Upper lobe of left lung (tissue), 6 donors: ENCODE results near the gene CHST9. TPM values are rescaled to one million over a fixed set of nuclear protein-coding genes. Genes with fewer than 3 reads are reported as not detected.
"Not testable (repeated sequence)": the region's sequence is repeated elsewhere in the genome, so short reads cannot be mapped to it uniquely, and the experiment has no call there.

ENCODE experiments used
- ATAC-seq, 2 donors: fragments of 200-7000 bp; cut with Tn5 transposase; one replicate each; pipeline ENCODE4 v1.9.1; 2022; ENCODE audit warnings: mild to moderate bottlenecking in 2 of 2, moderate library complexity in 2 of 2; ENCODE audit not compliant: low FRiP score in 2 of 2
- DNase-seq, 2 donors: peaks; one replicate each; pipeline ENCODE4 v3.0.0-alpha.2; 2019 to 2020
- H3K27ac ChIP-seq, 4 donors: fragments of 200-600 bp; sonication (generic); one replicate each; pipeline ENCODE4 v1.5.1; 2016 to 2019
- H3K27me3 ChIP-seq, 4 donors: fragments of 200-600 bp; sonication (generic); one replicate each; pipeline ENCODE4 v1.5.1; 2017 to 2019
- H3K36me3 ChIP-seq, 4 donors: fragments of 200-600 bp; sonication (generic); one replicate each; pipeline ENCODE4 v1.5.1; 2016 to 2019
- H3K4me1 ChIP-seq, 4 donors: fragments of 200-600 bp; sonication (generic); one replicate each; pipeline ENCODE4 v1.5.1; 2018 to 2019
- H3K4me3 ChIP-seq, 4 donors: fragments of 200-600 bp; sonication (generic); one replicate each; pipeline ENCODE4 v1.5.1; 2017 to 2019; ENCODE audit warnings: mild to moderate bottlenecking in 2 of 4, moderate library complexity in 1 of 4
- H3K9me3 ChIP-seq, 4 donors: fragments of 200-600 bp; sonication (generic); one replicate each; pipeline ENCODE4 v1.5.1; 2018 to 2019
- CTCF ChIP-seq, 6 experiments: fragments of 450-650 bp in 4 of 6; fragments of 200-600 bp in 2 of 6; sonication (generic) in 2 of 6; IDR thresholded peaks; one replicate each; pipeline ENCODE4 v1.5.1; 2016 to 2019; ENCODE audit warnings: antibody characterized with exemption in 6 of 6
- EP300 ChIP-seq, 4 donors: sonication (generic); formaldehyde crosslinking; IDR thresholded peaks; one replicate each; pipeline ENCODE4 v1.5.1; 2017; ENCODE audit warnings: antibody characterized with exemption in 4 of 4, control low read depth in 2 of 4
- POLR2A ChIP-seq, 4 donors: fragments of 450-650 bp; IDR thresholded peaks; one replicate each; pipeline ENCODE4 v1.5.1; 2016 to 2017; ENCODE audit warnings: antibody characterized with exemption in 4 of 4, mild to moderate bottlenecking in 2 of 4
- POLR2AphosphoS5 ChIP-seq, 2 donors: sonication (generic); formaldehyde crosslinking; IDR thresholded peaks; one replicate each; pipeline ENCODE4 v1.5.1; 2017; ENCODE audit warnings: antibody characterized with exemption in 2 of 2
- WGBS, 2 donors: methylation state at CpG; one replicate each; pipeline ENCODE4 v1.1.5; 2017 to 2018; 5-methylcytosine and 5-hydroxymethylcytosine counted together
- total RNA-seq, 6 donors: library from RNA; depleted of rRNA in 4 of 6; stranded (reverse); fragments of >200 nt in 4 of 6; gene quantifications; one replicate each; pipeline versions ENCODE4 v1.1.0 to v1.2.1, GENCODE V29; 2016 to 2021
- donor health status: DM: no; HTN: no; CAD: no; lungs with moderate emphysema.
- donor health status: DM: no; HTN: yes; CAD: no; lungs with severe emphysema.

CHST9 gene
- 10 to 100 TPM in 1 of 6 donors, 1 to 10 TPM in 4, under 1 TPM in 1; 0.20 to 44.9 (median 2.1) TPM for total RNA-seq

- Histone ChIP-seq H3K4me3 (peak within 1 kb of the TSS in 3 of 4 donors; percentile 28 to 44 (median 42)), H3K36me3 (no peaks in the 10 kb centered on the region), H3K4me1 (peaks cover 0 to 12% (median 6%) of the 10 kb centered on the region in 4 donors), H3K9me3 (no peaks in the 10 kb centered on the region), H3K27ac (no peak within 1 kb of the TSS), H3K27me3 (peaks cover 0 to 8% (median 2%) of the 10 kb centered on the region in 4 donors)
- TF ChIP-seq POLR2A (IDR thresholded peaks at IDR 0.05) = no peak
- TF ChIP-seq EP300 (IDR thresholded peaks at IDR 0.05) = no peak
- TF ChIP-seq POLR2AphosphoS5 (IDR thresholded peaks at IDR 0.05) = no peak
- no peak for TF ChIP-seq CTCF (IDR thresholded peaks at IDR 0.05)
- ATAC-seq = peak in 1 of 2 donors; percentile 44
- 6 to 9% methylated on average over 16 to 35 of the region's 67 CpGs for WGBS, 2 donors
- peak in 1 of 2 donors; percentile 82 for DNase-seq
Measured at GRCh38 chr18:27185025-27185763, at the start of gene CHST9. CHST9 (minus strand) TSS chr18:27185308; CDS start chr18:27142809, 42,499 bp downstream.

- not testable (repeated sequence) for H3K4me1 ChIP-seq, H3K27ac ChIP-seq, H3K9me3 ChIP-seq, H3K27me3 ChIP-seq, DNase-seq, H3K4me3 ChIP-seq, ATAC-seq, H3K36me3 ChIP-seq
- WGBS, 2 donors = 71 to 74% methylated on average over 6 of the region's 6 CpGs
Measured at GRCh38 chr18:27232355-27232754, 47.2 kb upstream of the CHST9 start.

- not testable (repeated sequence) for H3K36me3 ChIP-seq, H3K9me3 ChIP-seq, ATAC-seq, H3K27ac ChIP-seq, H3K4me3 ChIP-seq, H3K27me3 ChIP-seq, DNase-seq, H3K4me1 ChIP-seq
- WGBS, 2 donors = 56 to 62% methylated on average over 6 of the region's 6 CpGs
Measured at GRCh38 chr18:27231671-27232070, 46.6 kb upstream of the CHST9 start.

DNA sequence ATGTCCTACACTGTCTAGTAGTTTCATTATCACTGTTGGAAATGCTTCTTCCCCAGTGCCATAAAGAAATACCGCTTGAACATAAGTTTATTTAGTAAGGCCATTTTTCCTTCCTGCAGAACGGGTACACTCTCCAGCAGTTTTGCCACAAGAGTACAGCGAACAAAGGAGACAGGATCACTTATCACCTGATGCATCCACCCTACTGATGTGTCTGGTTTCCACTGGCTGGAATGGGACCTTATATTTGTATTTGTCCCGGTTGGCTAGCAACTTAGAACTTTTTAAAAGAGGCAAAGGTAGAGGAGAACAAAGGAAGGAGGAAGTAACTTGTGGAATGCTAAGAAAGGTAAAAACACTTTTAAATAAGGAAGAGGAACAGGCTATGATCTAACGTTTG is 46.1 kb upstream of the CHST9 start:
- not testable (repeated sequence) for H3K4me3 ChIP-seq, H3K27me3 ChIP-seq, H3K36me3 ChIP-seq, H3K4me1 ChIP-seq, H3K9me3 ChIP-seq, H3K27ac ChIP-seq, DNase-seq, ATAC-seq
- WGBS, 2 donors = 54 to 58% methylated on average over 5 of the region's 5 CpGs

GRCh38 chr18:27227721-27228120 is 42.6 kb upstream of the CHST9 start:
- Histone ChIP-seq H3K9me3 (no peaks in the 10 kb centered on the region), H3K4me3 (no peak overlapping the region), H3K27ac (no peak overlapping the region), H3K4me1 (no peaks in the 10 kb centered on the region), H3K27me3 (no peaks in the 10 kb centered on the region), H3K36me3 (no peaks in the 10 kb centered on the region)
- DNase-seq = no peak
- no peak for ATAC-seq
- TF ChIP-seq EP300 (IDR thresholded peaks at IDR 0.05) = no peak
- no peak for TF ChIP-seq CTCF (IDR thresholded peaks at IDR 0.05)
- TF ChIP-seq POLR2AphosphoS5 (IDR thresholded peaks at IDR 0.05) = no peak
- no peak for TF ChIP-seq POLR2A (IDR thresholded peaks at IDR 0.05)
- 89 to 91% methylated on average over 1 of the region's 1 CpG for WGBS, 2 donors

DNA sequence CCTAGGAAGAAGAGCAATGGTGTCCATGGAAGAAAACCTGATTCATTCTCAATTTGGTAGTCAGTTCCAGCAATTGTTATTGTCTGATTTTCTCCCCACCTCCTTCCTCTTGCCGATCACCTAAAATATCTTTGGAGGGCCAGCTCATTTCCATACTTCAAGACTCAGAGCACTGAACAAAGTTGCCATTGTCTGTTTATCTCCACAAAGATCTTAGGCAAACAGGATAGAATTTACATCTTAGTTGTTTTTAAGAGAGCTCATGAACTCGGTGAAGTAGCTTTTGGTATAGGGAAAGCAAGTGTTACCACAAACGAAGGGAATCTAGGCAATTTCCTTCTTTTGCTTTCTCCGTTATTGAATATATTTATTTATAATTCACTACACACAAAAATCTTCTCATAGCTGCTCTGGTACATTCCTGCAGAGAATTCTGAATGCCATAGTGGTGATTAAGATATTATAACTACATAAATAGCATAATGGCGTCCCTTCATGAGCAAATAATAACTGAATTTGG is 41.5 kb upstream of the CHST9 start:
- H3K27me3 ChIP-seq = no peaks in the 10 kb centered on the region
- no peak for DNase-seq
- no peaks in the 10 kb centered on the region for H3K36me3 ChIP-seq
- no peaks in the 10 kb centered on the region for H3K4me1 ChIP-seq
- WGBS, 2 donors = 59 to 62% methylated on average over 5 of the region's 5 CpGs
- H3K4me3 ChIP-seq = no peak overlapping the region
- no peaks in the 10 kb centered on the region for H3K9me3 ChIP-seq
- TF ChIP-seq POLR2A (IDR thresholded peaks at IDR 0.05) (no peak), EP300 (IDR thresholded peaks at IDR 0.05) (no peak), CTCF (IDR thresholded peaks at IDR 0.05) (no peak), POLR2AphosphoS5 (IDR thresholded peaks at IDR 0.05) (no peak)
- ATAC-seq = no peak
- no peak overlapping the region for H3K27ac ChIP-seq
